HEK293 (cell line): ENCODE measurements around the gene GIGYF1.

Experiments
- CTCF ChIA-PET: fragments of 350-600 bp; formaldehyde crosslinking; extraction: SDS; loops from one replicate; lab custom pipeline; 2021; ENCODE audit warnings: antibody characterized with exemption; lab: Yijun Ruan, JAX
- POLR2A ChIA-PET: fragments of 300-600 bp; formaldehyde crosslinking; extraction: SDS; loops from one replicate; lab custom pipeline; 2020; ENCODE audit warnings: antibody characterized with exemption, inconsistent platforms; lab: Yijun Ruan, JAX
- H3K27ac ChIP-seq: fragments of 200-500 bp; sonication (Bioruptor generic); 2 replicates; pipeline ENCODE4 v1.5.1; 2014; ENCODE audit warnings: low read depth, low read length, control low read depth, inconsistent platforms; ENCODE audit errors: extremely low read depth
- H3K36me3 ChIP-seq, 2 experiments: fragments of 200-500 bp in 1 of 2; sonication (Bioruptor generic) in 1 of 2; 1 replicate in 1 of 2; 2 replicates in 1 of 2; pipeline ENCODE4 v1.5.1; 2014 to 2017; ENCODE audit warnings: inconsistent platforms in 2 of 2, low read length in 2 of 2; ENCODE audit not compliant: control insufficient read depth in 2 of 2, insufficient read depth in 1 of 2
- H3K4me1 ChIP-seq: fragments of 200-500 bp; sonication (Bioruptor generic); 2 replicates; pipeline ENCODE4 v1.5.1; 2014; ENCODE audit warnings: mild to moderate bottlenecking, low read length, inconsistent platforms; ENCODE audit not compliant: control insufficient read depth, insufficient read depth
- H3K4me3 ChIP-seq: 2 replicates; pipeline ENCODE4 v1.5.1; 2011; ENCODE audit warnings: low read depth, mild to moderate bottlenecking, control low read depth, low read length, moderate library complexity
- H3K9me3 ChIP-seq: fragments of 200-500 bp; sonication (Bioruptor generic); 2 replicates; pipeline ENCODE4 v1.5.1; 2014; ENCODE audit warnings: low read depth, low read length, inconsistent platforms; ENCODE audit not compliant: control insufficient read depth, insufficient read depth
- GLIS2 ChIP-seq: fragments of 450-650 bp; formaldehyde crosslinking; IDR thresholded peaks from 2 replicates; pipeline ENCODE4 v1.5.1; 2016; ENCODE audit warnings: missing biosample characterization, missing genetic modification characterization
- MYNN ChIP-seq: fragments of 450-650 bp; formaldehyde crosslinking; IDR thresholded peaks from 2 replicates; pipeline ENCODE4 v1.5.1; 2016; ENCODE audit warnings: missing biosample characterization, missing genetic modification characterization, borderline replicate concordance
- OSR2 ChIP-seq: fragments of 450-650 bp; formaldehyde crosslinking; IDR thresholded peaks from 2 replicates; pipeline ENCODE4 v1.5.1; 2016; ENCODE audit warnings: missing biosample characterization, missing genetic modification characterization
- PATZ1 ChIP-seq: fragments of 450-650 bp; formaldehyde crosslinking; IDR thresholded peaks from 2 replicates; pipeline ENCODE4 v1.5.1; 2016; ENCODE audit warnings: missing biosample characterization, missing genetic modification characterization
- PRDM1 ChIP-seq: fragments of 450-650 bp; formaldehyde crosslinking; IDR thresholded peaks from 2 replicates; pipeline ENCODE4; 2016; ENCODE audit warnings: missing biosample characterization, missing genetic modification characterization
- PRDM2 ChIP-seq: fragments of 450-650 bp; formaldehyde crosslinking; IDR thresholded peaks from 2 replicates; pipeline ENCODE4 v1.5.1; 2016; ENCODE audit warnings: missing biosample characterization, missing genetic modification characterization, borderline replicate concordance
- SP2 ChIP-seq: fragments of 450-650 bp; formaldehyde crosslinking; IDR thresholded peaks from 2 replicates; pipeline ENCODE4 v1.5.1; 2016; ENCODE audit warnings: missing biosample characterization, missing genetic modification characterization
- ZBTB17 ChIP-seq: fragments of 450-650 bp; formaldehyde crosslinking; IDR thresholded peaks from 2 replicates; pipeline ENCODE4 v1.5.1; 2016; ENCODE audit warnings: missing biosample characterization, missing genetic modification characterization
- ZBTB26 ChIP-seq: fragments of 450-650 bp; formaldehyde crosslinking; optimal IDR thresholded peaks from 2 replicates; pipeline ENCODE3; 2016; ENCODE audit warnings: missing biosample characterization, mild to moderate bottlenecking, missing genetic modification characterization
- ZIC2 ChIP-seq: fragments of 450-650 bp; formaldehyde crosslinking; IDR thresholded peaks from 2 replicates; pipeline ENCODE4 v1.5.1; 2016; ENCODE audit warnings: missing biosample characterization, missing genetic modification characterization
- ZNF169 ChIP-seq: fragments of 450-650 bp; formaldehyde crosslinking; IDR thresholded peaks from 2 replicates; pipeline ENCODE4 v1.5.1; 2016; ENCODE audit warnings: missing biosample characterization, missing genetic modification characterization
- ZNF175 ChIP-seq: fragments of 450-650 bp; formaldehyde crosslinking; IDR thresholded peaks from 2 replicates; pipeline ENCODE4 v1.5.1; 2016; ENCODE audit warnings: missing biosample characterization, missing genetic modification characterization
- ZNF274 ChIP-seq, 2 experiments: fragments of 200-500 bp in 1 of 2; fragments of 450-650 bp in 1 of 2; sonication (Bioruptor generic) in 1 of 2; formaldehyde crosslinking in 1 of 2; IDR thresholded peaks; 2 replicates each; pipeline versions ENCODE4 v1.5.1 to v1.6.1; 2014 to 2016; ENCODE audit warnings: borderline replicate concordance in 1 of 2, inconsistent platforms in 1 of 2, low read length in 1 of 2, missing biosample characterization in 1 of 2, missing genetic modification characterization in 1 of 2
- ZNF366 ChIP-seq: fragments of 450-650 bp; formaldehyde crosslinking; conservative IDR thresholded peaks from 2 replicates; pipeline ENCODE4 v1.5.1; 2016; ENCODE audit warnings: missing biosample characterization, missing genetic modification characterization
- ZNF394 ChIP-seq: fragments of 450-650 bp; formaldehyde crosslinking; IDR thresholded peaks from 2 replicates; pipeline ENCODE4 v1.5.1; 2016; ENCODE audit warnings: missing biosample characterization, missing genetic modification characterization, mild to moderate bottlenecking, moderate library complexity, borderline replicate concordance
- ZNF433 ChIP-seq: fragments of 450-650 bp; formaldehyde crosslinking; IDR thresholded peaks from 2 replicates; pipeline ENCODE4 v1.5.1; 2016; ENCODE audit warnings: missing biosample characterization, missing genetic modification characterization, low read depth
- ZNF501 ChIP-seq: fragments of 450-650 bp; formaldehyde crosslinking; IDR thresholded peaks from 2 replicates; pipeline ENCODE4 v1.5.1; 2016; ENCODE audit warnings: missing biosample characterization, missing genetic modification characterization
- ZNF585B ChIP-seq: fragments of 450-650 bp; formaldehyde crosslinking; IDR thresholded peaks from 2 replicates; pipeline ENCODE4 v1.5.1; 2016; ENCODE audit warnings: missing biosample characterization, missing genetic modification characterization
- ZNF660 ChIP-seq: fragments of 450-650 bp; IDR thresholded peaks from 2 replicates; pipeline ENCODE4 v1.5.1; 2018; ENCODE audit warnings: missing biosample characterization, mild to moderate bottlenecking, missing genetic modification characterization

The GIGYF1 gene

GRCh38 chr7:100693312-100694097, 545 bp downstream of the GIGYF1 start (continued):
- TF ChIP-seq MYNN (tag by site-specific recombination) = no peak
- TF ChIP-seq SP2 = no peak
- 0 out of 2 replicates have a peak, but pooled peaks have one; percentile 20 for TF ChIP-seq ZBTB17
- TF ChIP-seq ZNF274 (IDR thresholded peaks at IDR 0.05; ENCODE audit: low read length) = no peak
- TF ChIP-seq ZNF274 (tag by site-specific recombination; IDR thresholded peaks at IDR 0.05; ENCODE audit: borderline replicate concordance) = no peak
- TF ChIP-seq PATZ1 (tag by site-specific recombination) = peak; percentile 33; the same call in 1 of the 2 replicates
- peak; percentile 76 for TF ChIP-seq GLIS2 (tag by site-specific recombination)
- TF ChIP-seq, all 188 proteins: peak for 8

- no peak for TF ChIP-seq ZNF585B (tag by site-specific recombination)
- TF ChIP-seq ZNF169 (tag by site-specific recombination) = no peak
- TF ChIP-seq ZNF175 (tag by site-specific recombination) = no peak
- H3K27ac ChIP-seq = no peak overlapping the region; the same call in 1 of the 2 replicates
- no peaks in the 10 kb centered on the region for H3K9me3 ChIP-seq
- ChIA-PET CTCF (interaction anchor here (0.5 to 5.5 kb wide), 29 partner anchors 9 to 404 kb away, joined by 3 to 77 read pairs (median 4); partner anchors contain the start of genes FBXO24, LRCH4, MOSPD3 and POP7), POLR2A (interaction anchor here (0.7 to 2.8 kb wide), 8 partner anchors 10 to 197 kb away, joined by 3 to 18 read pairs (median 5); partner anchors contain the start of genes FBXO24, LRCH4, POP7 and UFSP1)
- peaks cover 2% of the 10 kb centered on the region; the same call in 1 of the 2 replicates for H3K4me1 ChIP-seq
- H3K4me3 ChIP-seq = peak overlapping the region; percentile 56
- H3K36me3 ChIP-seq = peaks cover 0 to 28% of the 10 kb centered on the region in 2 experiments; a peak in 2 of 3 replicates
These were observed 1.5 kb downstream of the GIGYF1 start for GRCh38 chr7:100692578-100692961.

GRCh38 chr7:100691676-100692577, 2.1 kb downstream of the GIGYF1 start:
- H3K27ac ChIP-seq = peak overlapping the region; percentile 25; the same call in 1 of the 2 replicates
- H3K9me3 ChIP-seq = no peaks in the 10 kb centered on the region
- H3K4me3 ChIP-seq = peak overlapping the region; percentile 6; the same call in 1 of the 2 replicates
- POLR2A ChIA-PET = interaction anchor here (0.9 to 2.8 kb wide), 7 partner anchors 9 to 256 kb away, joined by 3 to 18 read pairs (median 5); partner anchors contain the start of genes FBXO24, LRCH4, MOSPD3 and POP7
- peaks cover 0 to 34% of the 10 kb centered on the region in 2 experiments; a peak in 2 of 3 replicates for H3K36me3 ChIP-seq
- CTCF ChIA-PET = interaction anchor here (0.5 to 5.5 kb wide), 47 partner anchors 9 to 404 kb away, joined by 3 to 77 read pairs (median 4); partner anchors contain the start of genes FBXO24, LRCH4, MOSPD3 and POP7
- H3K4me1 ChIP-seq = peaks cover 2% of the 10 kb centered on the region; the same call in 1 of the 2 replicates
- TF ChIP-seq ZBTB26 (tag by site-specific recombination) (peak; percentile 51), OSR2 (tag by site-specific recombination) (0 out of 2 replicates have a peak, but pooled peaks have one; percentile 17), PRDM2 (no peak), ZNF501 (tag by site-specific recombination) (peak; percentile 37; the same call in 1 of the 2 replicates), ZNF660 (tag by site-specific recombination) (peak; percentile 85), PRDM1 (tag by site-specific recombination) (0 out of 2 replicates have a peak, but pooled peaks have one; percentile 48), ZBTB17 (peak; percentile 68), ZNF366 (peak; percentile 64), ZNF433 (no peak), ZIC2 (tag by site-specific recombination) (peak; percentile 33; the same call in 1 of the 2 replicates), ZNF394 (peak; percentile 53; the same call in 1 of the 2 replicates)
